GM12891 (cell line): ENCODE measurements around the gene ZBTB8OS.

Source experiments
- POLR2A ChIP-seq: IDR thresholded peaks from 2 replicates; pipeline ENCODE4 v1.6.1; 2011; ENCODE audit warnings: low read depth, low read length, control low read depth
- POLR2AphosphoS5 ChIP-seq: IDR thresholded peaks from 2 replicates; pipeline ENCODE4 v1.6.1; 2011; ENCODE audit warnings: low read depth, low read length, control low read depth
- POU2F2 ChIP-seq: IDR thresholded peaks from 2 replicates; pipeline ENCODE4 v1.6.1; 2011; ENCODE audit warnings: low read depth, mild to moderate bottlenecking, control low read depth, low read length, moderate library complexity
- TAF1 ChIP-seq: IDR thresholded peaks from 2 replicates; pipeline ENCODE4 v1.6.1; 2011; ENCODE audit warnings: low read depth, low read length, control low read depth

- TF ChIP-seq POLR2A (peak; percentile 74), POLR2AphosphoS5 (peak; percentile 79), TAF1 (no peak), POU2F2 (no peak; the same call in 1 of the 2 replicates)
Measured at GRCh38 chr1:32650752-32651460, 556 bp upstream of the ZBTB8OS start, which contains the start of gene RBBP4.
